Measurements from ENCODE around the gene P4HA2.
A peak's percentile ranks its signal among the peaks of the same experiment; 100 is the strongest.

The P4HA2 gene

DNA sequence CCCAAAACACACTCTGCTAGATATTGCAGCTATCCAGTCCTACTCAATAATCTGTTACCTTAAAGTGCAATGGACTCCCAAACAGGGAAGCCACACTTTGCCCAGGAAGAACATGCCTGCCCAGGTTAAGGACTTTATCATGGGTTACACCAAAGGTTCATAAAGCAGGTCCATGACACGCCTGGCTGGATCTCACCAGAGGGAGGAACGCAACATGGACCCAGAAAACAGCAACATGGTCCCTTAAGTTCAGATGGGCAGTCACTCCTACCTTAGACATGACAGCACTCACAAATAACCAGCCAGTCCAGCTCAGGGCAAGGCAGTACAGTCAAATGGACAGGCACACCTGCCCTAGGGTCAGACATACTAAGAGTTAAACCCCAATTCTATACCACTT, 3.8 kb downstream of the P4HA2 start:
- DNase-seq (ENCODE audit: low read depth), result no peak

GRCh38 chr5:132222649-132223038, 5.0 kb downstream of the P4HA2 start:
- DNase-seq (ENCODE audit: low read depth), result no peak

DNA sequence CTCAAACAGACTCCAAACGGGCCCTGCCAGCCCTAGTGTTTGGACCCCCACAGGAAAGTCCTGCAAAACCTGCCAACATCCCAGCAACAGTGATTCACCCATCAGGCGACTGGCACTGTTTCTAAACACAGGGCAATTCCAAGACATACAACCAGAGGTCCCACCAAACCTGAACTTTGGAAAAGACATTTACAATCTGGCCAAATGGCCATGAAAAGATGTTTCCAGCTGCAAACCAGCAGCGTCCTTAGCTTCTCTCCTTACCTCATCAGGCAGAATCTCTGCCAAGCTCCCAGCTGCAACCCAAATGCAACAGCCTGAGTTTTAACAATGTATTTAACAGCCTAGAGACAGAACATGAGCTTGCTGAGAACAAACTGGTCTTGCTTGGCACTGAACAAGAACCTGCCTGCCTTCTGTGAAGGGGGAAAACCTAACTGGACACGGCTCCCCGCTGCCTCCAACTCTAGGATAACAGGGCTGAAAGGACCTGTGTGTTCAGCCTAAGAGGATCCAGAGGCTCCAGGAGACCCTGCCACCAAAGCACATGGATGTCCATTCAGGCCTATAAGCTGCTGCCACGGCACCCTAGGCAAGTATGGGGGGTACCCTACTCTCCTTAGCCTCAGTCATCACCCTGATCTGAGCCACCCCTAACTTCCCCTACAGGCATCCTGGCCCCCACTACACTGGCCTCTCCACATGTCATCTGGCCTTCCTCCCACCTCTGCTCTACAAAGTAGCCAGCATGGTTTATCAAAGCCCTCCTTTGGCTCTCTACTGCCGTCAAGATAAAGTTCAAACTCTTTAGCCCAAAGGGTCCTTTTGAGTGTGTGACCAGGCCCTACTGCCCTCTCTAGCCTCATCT, 5.6 kb downstream of the P4HA2 start:
- peak; percentile 60 for DNase-seq (ENCODE audit: low read depth)

- no peak for DNase-seq (ENCODE audit: low read depth)
Measured at GRCh38 chr5:132220491-132220890, 7.2 kb downstream of the P4HA2 start.

DNA sequence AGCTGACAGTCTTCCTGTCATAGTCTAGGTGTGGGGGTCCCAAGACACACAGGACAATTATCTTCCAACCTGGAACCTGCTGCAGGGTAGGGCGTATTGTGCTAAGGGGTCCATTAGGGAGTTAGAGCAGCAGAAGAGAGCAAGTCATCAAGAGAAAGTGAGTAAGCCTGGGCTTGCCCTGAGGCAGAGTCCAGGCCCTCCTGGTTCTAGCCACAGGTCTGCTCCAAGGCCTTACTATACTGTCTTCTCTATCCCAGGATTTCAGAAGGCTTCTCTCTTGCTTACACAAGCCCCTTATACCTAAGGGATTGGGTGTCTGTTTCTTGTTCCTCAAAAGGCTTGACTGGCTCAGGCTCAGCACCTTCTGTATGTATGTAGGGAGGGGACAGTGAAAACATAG, 7.7 kb downstream of the P4HA2 start:
- DNase-seq (ENCODE audit: low read depth), result no peak

- DNase-seq (ENCODE audit: low read depth), result no peak
Measured at GRCh38 chr5:132219289-132219970, 8.2 kb downstream of the P4HA2 start.

DNA sequence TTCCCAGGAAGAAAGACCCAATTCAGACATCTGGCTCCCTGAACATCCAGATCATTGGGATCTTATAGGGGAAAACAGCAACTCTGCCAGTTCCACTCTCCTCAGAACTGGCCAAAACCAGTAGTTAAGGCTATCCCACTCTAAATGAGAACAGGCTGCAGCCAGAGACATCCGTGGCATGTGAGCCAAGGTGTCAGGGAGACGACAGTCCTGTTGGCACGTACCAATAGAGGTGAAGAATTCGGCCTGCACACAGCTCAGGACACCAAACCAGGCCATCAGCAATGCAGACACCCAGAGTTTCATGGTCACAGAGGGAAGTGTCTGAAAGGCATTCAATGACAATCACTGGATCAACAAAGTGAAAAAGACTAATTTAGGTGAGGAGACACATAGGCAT, 9.3 kb downstream of the P4HA2 start:
- no peak for DNase-seq (ENCODE audit: low read depth)

DNA sequence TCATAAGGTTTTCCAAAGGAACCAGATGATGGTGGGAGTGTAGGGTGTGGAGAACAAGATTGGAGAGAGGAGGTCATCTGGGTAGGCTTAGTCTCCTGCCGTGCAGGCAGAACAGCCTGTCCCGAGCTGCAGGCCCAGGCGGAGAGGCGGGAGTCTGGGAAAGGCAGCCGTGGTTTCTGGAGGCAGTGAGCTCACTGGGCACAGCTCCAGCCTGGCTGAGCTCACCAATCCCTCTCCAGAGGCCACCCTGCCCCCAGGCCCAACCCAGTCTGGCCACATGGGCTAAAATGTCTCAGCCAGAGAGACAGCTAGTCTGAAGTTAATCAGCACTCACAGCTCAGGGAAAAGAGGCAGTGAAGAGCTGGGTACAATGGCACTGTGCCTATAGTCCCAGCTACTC, 12.3 kb downstream of the P4HA2 start:
- peak; percentile 88 for DNase-seq (ENCODE audit: low read depth)

- no peak for DNase-seq (ENCODE audit: low read depth)
Measured at GRCh38 chr5:132214491-132214890, 13.2 kb downstream of the P4HA2 start.

DNA sequence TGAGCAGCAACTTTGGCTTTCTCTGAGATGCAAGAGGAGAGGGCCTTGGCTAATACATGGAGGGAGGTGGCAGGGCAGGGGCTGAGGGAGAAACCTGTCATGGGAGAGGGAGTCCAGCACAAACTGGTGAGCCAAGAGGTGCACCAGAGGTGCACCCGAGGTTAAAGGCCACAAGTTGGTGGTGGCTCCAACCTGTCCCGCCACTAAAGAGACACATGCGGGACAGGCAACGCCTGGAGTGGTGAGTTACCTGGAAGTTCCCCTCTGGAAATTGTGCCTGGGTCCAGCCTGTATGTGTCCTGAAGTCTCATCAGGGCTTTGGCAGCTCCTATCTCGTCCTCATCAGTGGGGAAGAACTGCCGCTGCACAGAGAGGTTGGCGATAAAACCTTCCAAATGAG, 14.0 kb downstream of the P4HA2 start:
- DNase-seq (ENCODE audit: low read depth), result no peak

- DNase-seq (ENCODE audit: low read depth), result no peak
Measured at GRCh38 chr5:132211787-132212186, 15.9 kb downstream of the P4HA2 start.

- no peak for DNase-seq (ENCODE audit: low read depth)
Measured at GRCh38 chr5:132210944-132211343, 16.7 kb downstream of the P4HA2 start.

GRCh38 chr5:132209901-132210545, 17.6 kb downstream of the P4HA2 start:
- no peak for DNase-seq (ENCODE audit: low read depth)

- DNase-seq (ENCODE audit: low read depth), result no peak
Measured at GRCh38 chr5:132209131-132209530, 18.5 kb downstream of the P4HA2 start.

DNA sequence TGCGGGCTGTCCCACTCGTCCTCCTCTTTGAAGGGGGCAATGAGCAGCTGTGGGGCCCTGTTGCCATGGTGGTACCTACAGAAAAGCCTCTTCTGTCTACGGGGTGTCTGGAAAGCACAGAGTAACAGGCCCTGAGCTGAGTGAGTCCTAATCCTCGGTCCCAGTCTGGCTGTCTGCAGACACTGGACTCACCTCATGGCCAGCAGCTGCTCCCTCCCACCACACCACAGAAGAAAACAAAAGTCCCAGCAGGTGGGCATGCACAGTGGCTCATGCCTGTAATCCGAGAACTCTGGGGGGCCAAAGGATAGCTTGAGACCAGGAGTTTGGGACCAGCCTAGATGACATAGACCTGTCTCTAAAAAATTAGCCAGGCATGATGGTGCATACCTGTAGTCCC, 19.9 kb downstream of the P4HA2 start:
- no peak for DNase-seq (ENCODE audit: low read depth)

DNA sequence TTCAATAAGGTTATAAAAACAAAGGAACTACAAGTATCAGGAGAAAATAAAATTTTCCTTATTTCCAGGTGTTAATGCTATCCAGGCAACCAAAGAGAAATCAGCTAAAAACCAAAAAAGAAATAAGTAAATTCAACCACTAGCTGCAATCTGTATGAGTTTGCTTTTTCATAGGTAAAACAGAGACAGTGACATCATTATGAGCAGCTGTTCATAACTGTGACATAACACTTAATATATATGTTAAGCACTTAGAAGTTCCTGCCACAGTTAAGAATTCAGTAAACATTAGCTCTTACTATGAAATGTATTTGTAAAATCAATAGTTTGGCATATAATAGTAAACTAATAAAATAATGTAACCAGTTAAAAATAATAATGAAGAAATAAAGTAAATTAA, 20.9 kb downstream of the P4HA2 start:
- DNase-seq (ENCODE audit: low read depth), result no peak

GRCh38 chr5:132205385-132206125, 22.1 kb downstream of the P4HA2 start:
- no peak for DNase-seq (ENCODE audit: low read depth)

DNA sequence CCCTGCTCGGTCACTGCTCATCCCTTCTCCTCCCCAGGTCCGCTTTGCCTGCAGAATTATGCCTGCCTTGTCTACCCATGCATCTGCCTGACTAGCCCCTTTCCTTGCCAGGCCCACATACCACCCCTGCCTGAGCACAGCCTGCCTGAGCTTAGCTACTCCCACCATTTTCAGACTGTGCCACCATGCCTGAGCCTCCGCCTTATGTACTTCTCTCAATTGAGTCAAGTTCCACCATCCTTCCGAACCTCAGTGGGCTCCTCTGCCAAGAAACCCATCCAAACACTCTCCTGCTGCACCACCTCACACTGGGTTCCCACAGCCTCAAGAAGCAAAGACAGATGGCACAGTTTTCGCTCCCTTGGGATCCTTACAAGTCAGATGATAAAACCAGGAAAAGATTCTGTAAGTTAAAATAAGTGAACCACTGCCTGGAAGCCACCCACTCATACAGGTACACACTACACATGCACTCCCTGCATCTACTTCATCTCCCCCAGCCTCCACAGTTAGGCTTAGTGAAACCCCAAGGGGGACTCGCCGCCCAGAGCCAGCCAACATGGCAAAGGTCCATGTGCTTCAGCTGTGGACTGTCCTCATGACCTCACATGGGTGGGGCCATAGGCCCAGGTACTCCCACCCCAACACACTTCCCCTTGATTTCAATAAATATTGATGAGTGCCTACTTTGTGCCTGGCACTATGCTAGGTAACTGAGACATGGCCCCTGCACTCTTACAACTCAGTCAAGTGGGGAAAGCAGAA, 23.1 kb downstream of the P4HA2 start:
- DNase-seq (ENCODE audit: low read depth), result no peak

DNA sequence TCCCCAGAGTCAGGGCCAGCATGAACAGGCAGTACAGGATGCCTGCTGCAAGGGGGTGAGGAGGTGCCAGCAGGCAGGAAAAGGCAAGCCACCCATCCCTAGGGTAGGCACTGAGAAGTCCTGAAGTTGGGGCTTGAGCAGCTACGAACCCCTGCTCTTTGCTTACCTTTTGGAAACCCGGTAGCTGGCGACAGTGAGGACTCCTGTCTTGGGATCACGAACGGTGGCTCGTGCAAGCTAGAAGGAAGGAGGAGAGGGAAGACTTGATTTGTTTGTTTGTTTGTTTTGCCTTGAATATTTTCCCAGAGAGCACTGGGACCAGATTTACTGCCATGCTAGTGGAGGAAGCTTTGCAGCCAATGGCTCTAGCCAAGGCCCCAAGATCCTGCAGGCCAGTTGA, 23.7 kb downstream of the P4HA2 start:
- no peak for DNase-seq (ENCODE audit: low read depth)

DNA sequence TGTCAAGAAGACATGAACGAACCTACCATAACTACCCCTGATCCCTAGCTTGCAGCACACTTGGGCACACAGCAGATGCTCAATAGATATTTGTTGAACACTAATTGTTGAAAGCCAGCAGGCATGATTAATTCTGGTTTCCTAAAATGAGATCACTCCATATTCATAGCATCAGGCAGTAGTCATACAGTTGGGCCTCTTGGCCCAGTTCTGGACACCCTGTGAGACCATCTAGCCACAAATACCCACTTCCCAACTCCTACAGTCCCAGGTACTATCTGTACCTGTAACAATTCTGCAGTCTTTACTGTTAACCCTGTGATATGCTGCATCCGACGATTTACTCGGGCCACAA, 24.2 kb downstream of the P4HA2 start:
- no peak for DNase-seq (ENCODE audit: low read depth)

DNA sequence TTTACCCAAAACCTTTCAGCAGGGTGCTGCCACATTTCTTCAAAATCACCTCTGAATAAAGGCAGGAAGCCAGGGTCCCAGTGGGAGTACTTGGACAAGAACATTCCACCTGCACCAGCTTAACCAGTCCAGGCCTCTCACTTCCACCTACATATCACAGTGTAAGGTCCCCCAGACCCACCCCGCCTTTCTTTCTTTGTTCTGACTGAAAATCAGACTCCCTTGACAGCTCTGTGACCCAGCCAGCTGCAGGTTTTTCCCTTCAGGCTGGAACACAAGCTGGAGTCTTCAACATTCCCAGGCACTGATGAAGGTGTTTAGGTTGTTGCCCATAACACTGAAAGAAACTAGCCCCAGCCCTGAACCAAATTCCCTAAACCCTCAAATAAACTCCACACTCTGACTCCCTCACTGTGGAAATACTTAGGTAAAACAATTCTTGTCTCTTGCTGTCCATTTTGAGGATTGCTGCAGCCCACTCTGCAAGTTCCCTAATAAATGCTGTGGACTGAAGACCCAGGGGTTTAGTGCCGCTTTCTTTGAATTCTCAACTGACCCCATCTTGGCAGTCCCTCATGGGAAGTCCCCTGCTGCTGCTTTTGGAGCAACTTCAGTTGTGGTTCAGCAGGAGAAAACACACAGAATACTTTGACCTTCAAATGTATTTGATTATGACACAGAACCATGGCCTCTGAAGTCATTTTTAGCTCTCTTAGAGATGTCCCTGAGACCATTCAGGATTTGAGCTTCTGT, 24.8 kb downstream of the P4HA2 start:
- DNase-seq (ENCODE audit: low read depth), result no peak
